NCI-H187 (cell line): ENCODE data around the gene HARBI1.

ENCODE experiments used
- DNase-seq, 2 experiments: peaks; one replicate each; lab custom pipeline; 2025; lab: John Stamatoyannopoulos, UW

The HARBI1 gene

GRCh38 chr11:46553814-46554212 lies 63.2 kb downstream of the HARBI1 start:
- DNase-seq, result no peak
